NB4 (cell line): ENCODE measurements around the gene MTFMT.

Experiments
- DNase-seq: peaks from one replicate; pipeline ENCODE4 v3.0.0; 2010; ENCODE audit warnings: low read depth
- H3K4me3 ChIP-seq: one replicate; pipeline ENCODE4 v1.5.1; 2011; ENCODE audit warnings: mild to moderate bottlenecking, low read depth, low read length, moderate library complexity
- MAX ChIP-seq: IDR thresholded peaks from 2 replicates; pipeline ENCODE4 v1.6.1; 2011; ENCODE audit warnings: low read depth, low read length
- MYC ChIP-seq: IDR thresholded peaks from 2 replicates; pipeline ENCODE4 v1.6.1; 2011; ENCODE audit warnings: low read depth, low read length
- POLR2A ChIP-seq: IDR thresholded peaks from 2 replicates; pipeline ENCODE4 v1.6.1; 2011; ENCODE audit warnings: mild to moderate bottlenecking; ENCODE audit not compliant: insufficient read length; ENCODE audit errors: extremely low read depth
- TF ChIP-seq, protein P1 (sequence below): IDR thresholded peaks from one replicate; pipeline ENCODE4 v1.5.1; 2012; ENCODE audit warnings: low read depth, low read length

The MTFMT gene

GRCh38 chr15:65056868-65057548, 27.6 kb upstream of the MTFMT start:
- no peak for DNase-seq
- TF ChIP-seq, protein P1, sequence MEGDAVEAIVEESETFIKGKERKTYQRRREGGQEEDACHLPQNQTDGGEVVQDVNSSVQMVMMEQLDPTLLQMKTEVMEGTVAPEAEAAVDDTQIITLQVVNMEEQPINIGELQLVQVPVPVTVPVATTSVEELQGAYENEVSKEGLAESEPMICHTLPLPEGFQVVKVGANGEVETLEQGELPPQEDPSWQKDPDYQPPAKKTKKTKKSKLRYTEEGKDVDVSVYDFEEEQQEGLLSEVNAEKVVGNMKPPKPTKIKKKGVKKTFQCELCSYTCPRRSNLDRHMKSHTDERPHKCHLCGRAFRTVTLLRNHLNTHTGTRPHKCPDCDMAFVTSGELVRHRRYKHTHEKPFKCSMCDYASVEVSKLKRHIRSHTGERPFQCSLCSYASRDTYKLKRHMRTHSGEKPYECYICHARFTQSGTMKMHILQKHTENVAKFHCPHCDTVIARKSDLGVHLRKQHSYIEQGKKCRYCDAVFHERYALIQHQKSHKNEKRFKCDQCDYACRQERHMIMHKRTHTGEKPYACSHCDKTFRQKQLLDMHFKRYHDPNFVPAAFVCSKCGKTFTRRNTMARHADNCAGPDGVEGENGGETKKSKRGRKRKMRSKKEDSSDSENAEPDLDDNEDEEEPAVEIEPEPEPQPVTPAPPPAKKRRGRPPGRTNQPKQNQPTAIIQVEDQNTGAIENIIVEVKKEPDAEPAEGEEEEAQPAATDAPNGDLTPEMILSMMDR, result no peak
- TF ChIP-seq MAX (no peak), MYC (no peak), POLR2A (no peak)
- H3K4me3 ChIP-seq, result no peak overlapping the region

DNA sequence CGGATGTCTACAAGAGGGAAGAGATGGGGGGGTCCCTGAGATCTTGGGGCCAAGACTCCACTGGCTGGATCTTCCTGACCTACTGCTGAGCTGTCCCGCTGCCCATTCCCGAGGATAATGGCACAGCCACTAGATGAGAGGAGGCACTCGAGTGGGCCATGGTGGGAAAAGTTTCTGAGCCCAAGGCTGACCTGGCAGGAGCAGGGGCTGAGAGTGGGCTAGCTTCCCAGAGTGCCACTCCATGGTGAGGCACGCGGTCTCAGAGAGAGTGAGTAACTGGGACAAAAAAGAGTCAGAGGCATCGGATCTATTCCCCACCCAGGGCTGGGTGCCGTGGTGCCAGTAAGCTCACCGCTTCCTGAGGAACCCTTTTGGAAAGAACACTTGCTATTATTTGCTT, 26.7 kb upstream of the MTFMT start:
- TF ChIP-seq, protein P1, result no peak
- no peak for TF ChIP-seq MYC
- no peak for TF ChIP-seq POLR2A
- no peak for TF ChIP-seq MAX
- no peak for DNase-seq
- H3K4me3 ChIP-seq, result no peak overlapping the region

GRCh38 chr15:65055201-65055870, 25.9 kb upstream of the MTFMT start:
- TF ChIP-seq POLR2A (no peak), MAX (no peak), MYC (no peak)
- TF ChIP-seq, protein P1, result no peak
- H3K4me3 ChIP-seq, result no peak overlapping the region
- DNase-seq, result peak; percentile 71

DNA sequence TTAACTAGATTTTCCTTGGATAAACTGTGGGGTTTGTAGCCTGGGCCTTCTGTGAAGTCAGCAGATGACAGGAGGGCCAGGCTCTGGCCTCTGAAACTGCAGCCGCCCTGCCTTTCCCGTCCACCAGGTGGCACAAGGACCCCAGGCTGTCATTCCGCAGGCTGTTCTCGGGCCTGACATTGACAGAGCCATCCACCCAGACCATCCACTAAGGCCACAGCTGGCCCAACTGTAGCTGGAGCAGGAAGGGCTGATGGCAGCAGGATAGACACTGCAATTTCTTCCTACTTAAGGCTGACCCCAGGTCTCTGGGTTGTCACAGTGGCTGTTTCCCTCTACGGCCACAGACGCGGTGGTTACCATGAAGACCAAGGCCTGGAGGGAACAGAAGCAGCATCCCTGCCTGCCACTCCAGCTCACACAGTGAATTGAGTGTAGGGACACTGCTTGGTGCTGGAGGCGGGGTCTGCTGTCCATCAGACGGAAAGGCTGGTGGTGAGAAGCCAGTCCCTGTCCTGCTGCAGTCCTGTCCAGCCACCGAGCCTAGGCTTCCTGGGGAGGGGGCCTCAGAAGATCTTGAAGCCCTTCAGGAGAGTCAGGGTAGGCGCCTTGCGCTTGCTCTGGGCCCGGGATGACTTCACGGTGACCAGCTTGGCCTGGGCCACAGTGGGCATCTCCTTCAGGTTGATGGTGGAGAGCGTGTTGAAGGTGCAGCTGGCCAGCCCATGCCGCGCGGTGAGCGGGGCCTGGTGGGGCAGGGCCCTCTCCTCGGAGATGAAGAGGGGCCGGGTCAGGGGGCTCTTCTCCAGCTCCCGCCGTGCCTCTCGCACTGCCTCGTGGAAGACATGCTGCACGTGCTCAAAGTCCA, 25.1 kb upstream of the MTFMT start:
- DNase-seq, result peak; percentile 73
- H3K4me3 ChIP-seq, result no peak overlapping the region

DNA sequence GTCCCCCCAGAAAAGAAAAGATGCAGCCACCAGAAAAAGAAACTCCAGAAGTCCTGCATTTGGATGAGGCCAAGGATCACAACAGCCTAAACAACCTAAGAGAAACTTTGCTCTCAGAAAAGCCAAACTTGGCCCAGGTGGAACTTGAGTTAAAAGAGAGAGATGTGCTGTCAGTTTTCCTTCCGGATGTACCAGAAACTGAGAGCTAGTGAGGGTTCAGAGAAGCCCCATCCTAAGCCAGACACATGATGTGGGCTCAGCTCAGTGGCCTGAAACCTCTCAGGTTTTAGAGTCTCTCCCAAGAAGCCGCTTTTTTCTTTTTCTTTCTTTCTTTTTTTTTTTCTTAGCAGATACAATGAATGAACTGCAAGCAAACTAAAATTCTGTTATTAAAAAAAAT, 23.5 kb upstream of the MTFMT start:
- TF ChIP-seq POLR2A, result no peak
- no peak for TF ChIP-seq MAX
- TF ChIP-seq, protein P1, result no peak
- TF ChIP-seq MYC, result no peak
- no peak overlapping the region for H3K4me3 ChIP-seq
- DNase-seq, result no peak

More for the DNA sequence above, 25.1 kb upstream of the MTFMT start:
- TF ChIP-seq POLR2A (no peak), MAX (peak; percentile 70), MYC (peak; percentile 39; the same call in 1 of the 2 replicates)
- TF ChIP-seq, protein P1, result peak; percentile 88
